Aorta (tissue), 5 donors: Measurements from ENCODE around the gene STS. TPM values are rescaled to one million over a fixed set of nuclear protein-coding genes. Genes with fewer than 3 reads are reported as not detected.

Experiments used
- ATAC-seq: fragments of 200-7000 bp; cut with Tn5 transposase; one replicate; pipeline ENCODE4 v1.9.1; 2022; ENCODE audit warnings: moderate library complexity; ENCODE audit not compliant: low FRiP score
- DNase-seq, 2 donors: peaks; one replicate each; pipeline ENCODE4 v3.0.0-alpha.2; 2020
- H3K27ac ChIP-seq, 2 donors: one replicate each; pipeline ENCODE4 v1.5.1; 2013; ENCODE audit warnings: low read length in 2 of 2, mild to moderate bottlenecking in 2 of 2, moderate library complexity in 2 of 2, control low read depth in 1 of 2, inconsistent platforms in 1 of 2, low read depth in 1 of 2
- H3K27me3 ChIP-seq, 2 donors: one replicate each; pipeline ENCODE4 v1.6.1; 2013; ENCODE audit warnings: control low read depth in 1 of 2, low read length in 1 of 2, mild to moderate bottlenecking in 1 of 2, moderate library complexity in 1 of 2; ENCODE audit not compliant: insufficient read depth in 2 of 2, control insufficient read depth in 1 of 2
- H3K36me3 ChIP-seq, 2 donors: one replicate each; pipeline ENCODE4 v1.6.1; 2013; ENCODE audit warnings: control low read depth in 1 of 2, low read length in 1 of 2, mild to moderate bottlenecking in 1 of 2; ENCODE audit not compliant: insufficient read depth in 2 of 2, control insufficient read depth in 1 of 2
- H3K4me1 ChIP-seq, 2 donors: one replicate each; pipeline ENCODE4 v1.6.1; 2013; ENCODE audit warnings: low read length in 2 of 2, control low read depth in 1 of 2, mild to moderate bottlenecking in 1 of 2, moderate library complexity in 1 of 2; ENCODE audit not compliant: insufficient read depth in 2 of 2, control insufficient read depth in 1 of 2
- H3K4me3 ChIP-seq, 2 donors: one replicate each; pipeline ENCODE4 v1.5.1; 2013; ENCODE audit warnings: low read length in 2 of 2, control low read depth in 1 of 2, mild to moderate bottlenecking in 1 of 2
- H3K9me3 ChIP-seq: one replicate; pipeline ENCODE4 v1.6.1; 2013; ENCODE audit warnings: mild to moderate bottlenecking, low read length; ENCODE audit not compliant: control insufficient read depth
- WGBS, 2 donors: extraction: QIAGEN DNeasy Blood & Tissue Kit; methylation state at CpG; one replicate each; pipeline ENCODE4 v1.1.7; 2013; 5-methylcytosine and 5-hydroxymethylcytosine counted together
- intact Hi-C, 2 donors: fragments of 100-400 bp; cut with DNase I; formaldehyde crosslinking; loops; one replicate each; pipeline versions ENCODE4 v1.14.2 to v1.15.0; 2022
- microRNA-seq, 2 donors: library from miRNA; unstranded; fragments of <30 nt; microRNA quantifications; one replicate each; pipeline ENCODE4 v1.2.0, GENCODE V29; 2020
- polyA plus RNA-seq, 2 donors: library from polyadenylated mRNA; stranded (reverse); fragments of 200-250 nt; gene quantifications; one replicate each; pipeline ENCODE4 v1.2.3, GENCODE V29; 2013
- total RNA-seq, 2 donors: library from RNA; stranded (reverse); fragmentation: NEBNext Ultra II Directional; extraction: Animal tissue kit (Norgen Biotek cat#: 25700); gene quantifications; one replicate each; pipeline ENCODE4 v1.2.1, GENCODE V29; 2021
- donor health status: healthy with polysubstance abuse.
- donor health status: Bipolar disorder and iron deficiency.
- donor health status: DM: no; HTN: no; CAD: no.
- donor health status: DM: no; HTN: no; CAD: no.
- donor health status: DM: yes; HTN: yes; CAD: no.

STS gene
- total and polyA plus RNA-seq, 4 donors = 4.1 to 12.5 (median 11.9) TPM

DNA sequence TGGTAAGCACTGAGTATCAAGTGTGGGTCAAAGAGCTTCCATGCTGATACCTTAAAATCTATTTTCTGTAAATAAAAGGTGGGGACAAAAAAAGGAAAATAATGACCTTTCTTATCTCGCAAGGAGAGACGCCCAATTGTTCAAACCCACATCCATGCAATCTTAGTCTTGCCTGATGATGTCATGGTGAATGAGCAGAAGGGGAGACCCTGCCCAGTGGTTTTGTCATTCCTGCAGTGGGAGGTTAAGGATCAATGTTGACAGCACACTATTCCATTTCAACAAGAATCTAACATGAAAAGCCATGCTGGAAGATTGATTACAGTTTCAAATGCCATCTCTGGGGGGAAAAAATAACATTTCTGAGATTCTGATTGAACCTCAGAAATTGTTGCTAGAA lies 41.2 kb downstream of the STS start:
- Histone ChIP-seq H3K27me3 (no peaks in the 10 kb centered on the region), H3K27ac (no peak overlapping the region), H3K9me3 (no peaks in the 10 kb centered on the region), H3K36me3 (no peaks in the 10 kb centered on the region), H3K4me3 (no peak overlapping the region), H3K4me1 (no peaks in the 10 kb centered on the region)
- intact Hi-C loops = no loop called here
- DNase-seq (no peak), ATAC-seq (no peak)
- 79 to 88% methylated on average over 2 of the region's 2 CpGs for WGBS, 2 donors

DNA sequence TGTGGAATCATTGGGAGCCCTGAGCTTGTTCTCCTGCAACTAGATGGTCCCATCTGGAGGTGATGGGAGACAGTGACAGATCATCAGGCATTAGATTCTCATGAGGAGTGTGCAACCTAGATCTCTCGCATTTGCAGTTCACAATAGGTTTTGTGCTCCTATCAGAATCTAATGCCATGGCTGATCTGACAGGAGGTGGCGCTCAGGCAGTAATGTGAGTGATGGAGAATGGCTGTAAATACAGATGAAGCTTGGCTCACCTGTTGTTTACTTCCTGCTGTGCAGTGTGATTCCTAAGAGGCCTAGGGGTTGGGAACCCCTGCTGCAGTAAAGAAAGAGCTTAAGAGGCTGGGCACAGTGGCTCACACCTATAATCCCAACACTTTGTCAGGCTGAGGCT lies 42.6 kb downstream of the STS start:
- no peak overlapping the region for H3K4me3 ChIP-seq
- intact Hi-C loops = no loop called here
- 98% methylated on average over 2 of the region's 2 CpGs for WGBS, 2 donors
- ATAC-seq = no peak
- no peak overlapping the region for H3K27ac ChIP-seq
- H3K9me3 ChIP-seq = no peaks in the 10 kb centered on the region
- H3K36me3 ChIP-seq = no peaks in the 10 kb centered on the region
- no peaks in the 10 kb centered on the region for H3K4me1 ChIP-seq
- no peak for DNase-seq
- H3K27me3 ChIP-seq = no peaks in the 10 kb centered on the region

DNA sequence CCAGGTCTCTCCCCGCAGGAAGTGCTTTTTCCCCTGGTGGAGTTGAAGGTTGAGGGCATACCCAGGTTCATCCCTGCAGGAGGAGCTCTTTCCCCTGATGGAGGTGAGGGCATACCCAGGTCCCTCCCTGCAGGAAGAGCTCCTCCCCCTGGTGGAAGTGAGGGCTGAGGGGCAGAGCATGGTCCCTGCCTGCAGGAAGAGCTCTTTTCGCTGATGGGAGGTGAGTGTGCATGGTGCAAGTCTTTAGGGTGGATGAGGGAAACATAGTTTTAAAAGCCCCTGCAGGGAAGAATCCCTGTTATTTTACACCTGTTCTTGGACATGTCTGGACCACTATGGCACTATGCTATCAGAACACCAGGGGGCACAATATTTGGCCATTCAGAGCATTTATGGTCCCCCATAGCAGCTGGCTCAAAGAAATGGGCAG lies 44.2 kb downstream of the STS start:
- intact Hi-C loops = no loop called here
- no peaks in the 10 kb centered on the region for H3K9me3 ChIP-seq
- H3K4me3 ChIP-seq = no peak overlapping the region
- ATAC-seq (no peak), DNase-seq (no peak)
- H3K4me1 ChIP-seq = no peaks in the 10 kb centered on the region
- no peaks in the 10 kb centered on the region for H3K36me3 ChIP-seq
- H3K27ac ChIP-seq = no peak overlapping the region
- no peaks in the 10 kb centered on the region for H3K27me3 ChIP-seq
- WGBS, 2 donors = 90 to 100% methylated on average over 2 of the region's 2 CpGs

DNA sequence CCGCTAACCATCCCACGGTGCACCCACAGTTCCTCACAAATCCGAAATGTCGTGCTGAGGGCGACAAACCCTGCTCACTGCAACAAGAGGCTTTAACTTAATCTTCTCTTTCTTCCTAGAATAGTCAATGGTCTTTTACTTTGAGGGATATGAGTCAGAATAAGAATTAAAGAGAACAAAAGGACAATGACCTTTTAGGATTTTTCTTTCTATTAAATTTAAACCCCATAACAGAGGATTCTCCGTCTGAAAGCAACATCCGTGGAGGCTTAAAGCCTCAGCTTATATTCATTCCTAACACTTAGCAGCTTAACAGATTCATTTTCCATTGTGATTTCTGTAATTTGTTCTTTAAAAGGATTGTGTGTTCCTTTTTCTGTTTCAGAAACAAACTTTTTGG lies 45.4 kb downstream of the STS start:
- Histone ChIP-seq H3K27ac (no peak overlapping the region), H3K4me1 (no peaks in the 10 kb centered on the region), H3K9me3 (no peaks in the 10 kb centered on the region), H3K36me3 (no peaks in the 10 kb centered on the region), H3K4me3 (no peak overlapping the region), H3K27me3 (no peaks in the 10 kb centered on the region)
- intact Hi-C loops = no loop called here
- WGBS, 2 donors = 95 to 96% methylated on average over 7 of the region's 7 CpGs
- no peak for ATAC-seq
- no peak for DNase-seq

DNA sequence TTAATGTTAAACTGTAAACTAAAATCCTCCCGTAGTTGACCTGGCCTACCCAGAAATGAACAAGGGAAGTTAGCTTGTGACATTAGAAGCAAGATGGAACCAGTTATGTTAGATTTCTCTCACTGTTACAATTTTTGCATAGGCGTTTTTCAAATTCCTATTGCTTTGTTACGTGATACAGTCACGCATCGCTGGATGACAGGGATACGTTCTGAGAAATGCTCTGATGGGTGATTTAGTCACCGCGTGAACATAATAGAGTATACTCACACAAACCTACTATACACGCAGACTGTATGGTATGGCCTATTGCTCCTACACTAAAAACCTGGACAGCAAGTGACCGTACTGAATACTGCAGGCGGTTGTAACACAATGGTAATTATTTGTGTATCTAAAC lies 47.1 kb downstream of the STS start:
- no peak for DNase-seq
- no peaks in the 10 kb centered on the region for H3K4me1 ChIP-seq
- H3K36me3 ChIP-seq = no peaks in the 10 kb centered on the region
- ATAC-seq = no peak
- H3K9me3 ChIP-seq = no peaks in the 10 kb centered on the region
- 96 to 97% methylated on average over 11 of the region's 11 CpGs for WGBS, 2 donors
- no peaks in the 10 kb centered on the region for H3K27me3 ChIP-seq
- intact Hi-C loops = no loop called here
- H3K27ac ChIP-seq = no peak overlapping the region
- H3K4me3 ChIP-seq = no peak overlapping the region

Small RNA genes lying within 50 kb of the gene (microRNA-seq; reads per million reads assigned to microRNA genes)
- gene MIR4767 = 1.8 to 2.0 reads per million in 2 donors

Other genes starting within 250 kb of the STS start
- gene PUDP, start 441 bp downstream of the STS start, total RNA-seq = 10 to 100 TPM in 1 of 2 donors, 1 to 10 TPM in 1; 9.8 to 18.7 TPM
- gene PUDP, start 441 bp downstream of the STS start, polyA plus RNA-seq = 1 to 10 TPM; 4.8 to 5.5 TPM